K562 treated with DMSO at 1 percent for 4 hours (cell line): Measurements from ENCODE around the gene PRSS53. TPM values are rescaled to one million over a fixed set of nuclear protein-coding genes. Genes with fewer than 3 reads are reported as not detected.

Experiments used
- total RNA-seq: library from RNA; unstranded; fragments of 300-600 nt; gene quantifications from 2 replicates; pipeline ENCODE4 v1.2.3, GENCODE V29; 2022; ENCODE audit not compliant: insufficient read depth

Gene PRSS53
- total RNA-seq = 3.8 and 4.7 TPM in 2 replicates

GRCh38 chr16:31088459-31089183 is at the start of gene PRSS53:
TSS of gene PRSS53 (minus strand) at chr16:31088943. CDS start at chr16:31088809, 134 bp downstream.

GRCh38 chr16:31135535-31136286 is 47.0 kb upstream of the PRSS53 start, which contains the start of gene PRSS8:
TSS of gene PRSS8 (minus strand) at chr16:31135727. CDS start at chr16:31135498, 229 bp downstream.

GRCh38 chr16:31117384-31118222 is 28.9 kb upstream of the PRSS53 start, which contains the start of gene KAT8:
TSS of gene KAT8 (plus strand) at chr16:31117664. CDS start at chr16:31117682, 18 bp downstream.

GRCh38 chr16:31108035-31108793 is 19.5 kb upstream of the PRSS53 start, which contains the start of gene BCKDK:
TSS of gene BCKDK (plus strand) at chr16:31108386. CDS start at chr16:31109224, 838 bp downstream.

GRCh38 chr16:31094424-31095120 is 5.8 kb upstream of the PRSS53 start, which contains the start of gene VKORC1:
TSS of gene VKORC1 (minus strand) at chr16:31094797. CDS start at chr16:31094729, 68 bp downstream.

GRCh38 chr16:31073970-31074813 is 14.6 kb downstream of the PRSS53 start, which contains the start of the genes ZNF646 and ZNF668:
TSS of gene ZNF646 (plus strand) at chr16:31074422. CDS start at chr16:31076325, 1,903 bp downstream.
TSS of gene ZNF668 (minus strand) at chr16:31074240. CDS start at chr16:31064459, 9,781 bp downstream.

Other genes with a start within 250 kb of the PRSS53 start
- gene BCL7C, start 194.9 kb downstream of the PRSS53 start, total RNA-seq = 23.3 and 23.5 TPM in 2 replicates
- 4.3 and 5.5 TPM in 2 replicates for gene CTF1, start 192.3 kb downstream of the PRSS53 start, total RNA-seq
- gene FBXL19, start 165.4 kb downstream of the PRSS53 start, total RNA-seq = 17.3 and 25.8 TPM in 2 replicates
- gene ORAI3, start 139.9 kb downstream of the PRSS53 start, total RNA-seq = 33.5 and 53.4 TPM in 2 replicates
- gene SETD1A, start 131.2 kb downstream of the PRSS53 start, total RNA-seq = 14.5 and 23.8 TPM in 2 replicates
- 44.6 and 47.9 TPM in 2 replicates for gene HSD3B7, start 103.7 kb downstream of the PRSS53 start, total RNA-seq
- gene STX1B, start 78.3 kb downstream of the PRSS53 start, total RNA-seq = 0.31 TPM in 1 of 2 replicates, not detected in the other
- gene STX4, start 55.4 kb downstream of the PRSS53 start, total RNA-seq = 44.1 and 45.2 TPM in 2 replicates
- 13.4 and 15.6 TPM in 2 replicates for gene ZNF668, start 14.7 kb downstream of the PRSS53 start, total RNA-seq
- gene ZNF646, start 14.5 kb downstream of the PRSS53 start, total RNA-seq = 12.6 and 13.5 TPM in 2 replicates
- gene VKORC1, start 5.9 kb upstream of the PRSS53 start, total RNA-seq = 148 and 159 TPM in 2 replicates
- gene BCKDK, start 19.4 kb upstream of the PRSS53 start, total RNA-seq = 41.2 and 58.7 TPM in 2 replicates
- 90.8 and 110 TPM in 2 replicates for gene KAT8, start 28.7 kb upstream of the PRSS53 start, total RNA-seq
- gene PRSS8, start 46.8 kb upstream of the PRSS53 start, total RNA-seq = 64.8 and 68.2 TPM in 2 replicates
- not detected in 2 replicates for gene PRSS36, start 61.1 kb upstream of the PRSS53 start, total RNA-seq
- gene FUS, start 91.2 kb upstream of the PRSS53 start, total RNA-seq = 273 and 304 TPM in 2 replicates
- 47.8 and 60.3 TPM in 2 replicates for gene PYCARD, start 113.8 kb upstream of the PRSS53 start, total RNA-seq
- gene TRIM72, start 125.2 kb upstream of the PRSS53 start, total RNA-seq = 0.08 TPM in 1 of 2 replicates, not detected in the other
- gene PYDC1, start 128.2 kb upstream of the PRSS53 start, total RNA-seq = not detected in 2 replicates
- 2.3 and 6.3 TPM in 2 replicates for gene ITGAM, start 171.0 kb upstream of the PRSS53 start, total RNA-seq